PC-3 (cell line): ENCODE measurements around the gene COX17. TPM values are rescaled to one million over a fixed set of nuclear protein-coding genes. Genes with fewer than 3 reads are reported as not detected.

Experiments
- ATAC-seq: fragments of 200-7000 bp; cut with Tn5 transposase; 2 replicates; pipeline ENCODE4 v1.9.1; 2020; ENCODE audit warnings: mild to moderate bottlenecking, moderate library complexity
- BruUV-seq: library from RNA; stranded (reverse); fragments of 400-500 nt; replicated peaks from 2 replicates; lab custom pipeline; 2021; lab: Mats Ljungman, UMichigan
- CTCF ChIA-PET: fragments of 300-600 bp; sonication (Branson Sonifier 250); formaldehyde crosslinking; loops from one replicate; lab custom pipeline; 2022; ENCODE audit warnings: antibody characterized with exemption; lab: Charles Lee
- POLR2A ChIA-PET: fragments of 300-600 bp; sonication (Branson Sonifier 250); formaldehyde crosslinking; loops from one replicate; lab custom pipeline; 2022; ENCODE audit warnings: antibody characterized with exemption; ENCODE audit not compliant: unreplicated experiment; lab: Charles Lee
- DNase-seq: peaks from one replicate; pipeline ENCODE4 v3.0.0-alpha.2; 2015
- H2AFZ ChIP-seq: fragments of 300-600 bp; sonication (generic); 2 replicates; pipeline ENCODE4 v1.6.0; 2016; ENCODE audit warnings: antibody characterized with exemption, low read length
- H3F3A ChIP-seq: fragments of 300-600 bp; sonication (generic); one replicate; pipeline ENCODE4 v1.6.0; 2017; ENCODE audit warnings: antibody characterized with exemption, low read length, control low read depth, mild to moderate bottlenecking; ENCODE audit not compliant: unreplicated experiment
- H3K27ac ChIP-seq: fragments of 300-600 bp; sonication (generic); 2 replicates; pipeline ENCODE4 v1.5.1; 2016; ENCODE audit warnings: mild to moderate bottlenecking, low read length
- H3K27me3 ChIP-seq: fragments of 300-600 bp; sonication (generic); 2 replicates; pipeline ENCODE4 v1.6.1; 2016; ENCODE audit warnings: low read length, mixed read lengths
- H3K36me3 ChIP-seq: fragments of 300-600 bp; sonication (generic); 2 replicates; pipeline ENCODE4 v1.6.1; 2016; ENCODE audit warnings: low read depth, mixed run types, low read length, mixed read lengths
- H3K4me1 ChIP-seq: fragments of 300-600 bp; sonication (generic); 2 replicates; pipeline ENCODE4 v1.5.1; 2016; ENCODE audit warnings: low read length; ENCODE audit not compliant: insufficient read depth
- H3K4me2 ChIP-seq: fragments of 300-600 bp; sonication (generic); 2 replicates; pipeline ENCODE4 v1.6.0; 2016; ENCODE audit warnings: low read length
- H3K4me3 ChIP-seq: fragments of 300-600 bp; sonication (generic); 2 replicates; pipeline ENCODE4 v1.5.1; 2016; ENCODE audit warnings: mild to moderate bottlenecking, low read length, mixed read lengths
- H3K79me2 ChIP-seq: fragments of 300-600 bp; sonication (generic); 2 replicates; pipeline ENCODE4 v1.6.1; 2017; ENCODE audit warnings: low read length, mixed read lengths
- H3K9ac ChIP-seq: fragments of 300-600 bp; sonication (generic); 2 replicates; pipeline ENCODE4 v1.6.0; 2016; ENCODE audit warnings: mild to moderate bottlenecking, low read length
- H3K9me2 ChIP-seq: fragments of 300-600 bp; sonication (generic); replicated peaks from 2 replicates; pipeline ENCODE4 v1.6.1; 2016; ENCODE audit warnings: mixed run types, low read length, mixed read lengths
- H3K9me3 ChIP-seq: fragments of 300-600 bp; sonication (generic); 2 replicates; pipeline ENCODE4 v1.6.1; 2016; ENCODE audit warnings: low read length, mixed read lengths
- H4K20me1 ChIP-seq: fragments of 300-600 bp; sonication (generic); 2 replicates; pipeline ENCODE4 v1.6.1; 2016; ENCODE audit warnings: low read length, mixed read lengths
- EZH2 ChIP-seq: fragments of 300-600 bp; sonication (generic); IDR thresholded peaks from one replicate; pipeline ENCODE4 v1.6.1; 2017; ENCODE audit warnings: antibody characterized with exemption, mild to moderate bottlenecking, low read length; ENCODE audit not compliant: unreplicated experiment
- EZH2phosphoT487 ChIP-seq: fragments of 300-600 bp; sonication (generic); IDR thresholded peaks from 2 replicates; pipeline ENCODE4 v1.6.1; 2018; ENCODE audit warnings: mild to moderate bottlenecking, antibody characterized with exemption, low read length, borderline replicate concordance
- intact Hi-C: fragments of 100-400 bp; cut with micrococcal nuclease; formaldehyde crosslinking; loops from 2 replicates; pipeline ENCODE4 v1.9.0; 2023
- total RNA-seq: library from RNA; depleted of rRNA; stranded (reverse); fragments of >200 nt; gene quantifications from 2 replicates; pipeline ENCODE4 v1.2.3, GENCODE V29; 2014
- TF ChIP-seq, protein P1 (sequence below): fragments of 300-600 bp; sonication (generic); conservative IDR thresholded peaks from 2 replicates; pipeline ENCODE4 v1.5.1; 2017; ENCODE audit warnings: antibody characterized with exemption, low read depth, mild to moderate bottlenecking, low read length

The COX17 gene
- total RNA-seq, 1 experiment from 2014 or later = 159 TPM

DNA sequence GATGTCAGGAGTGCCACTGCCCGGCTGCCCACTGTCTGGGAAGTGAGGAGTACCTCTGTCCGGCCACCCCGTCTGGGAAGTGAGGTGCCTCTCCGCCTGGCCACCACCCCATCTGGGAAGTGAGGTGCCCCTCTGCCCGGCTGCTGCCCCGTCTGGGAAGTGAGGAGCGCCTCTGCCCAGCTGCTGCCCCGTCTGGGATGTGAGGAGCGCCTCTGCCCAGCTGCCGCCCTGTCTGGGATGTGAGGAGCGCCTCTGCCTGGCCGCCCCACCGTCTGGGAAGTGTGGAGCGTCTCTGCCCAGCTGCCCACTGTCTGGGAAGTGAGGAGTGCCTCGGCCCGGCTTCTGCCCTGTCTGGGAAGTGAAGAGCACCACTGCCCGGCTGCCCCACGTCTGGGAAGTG, 3.3 kb downstream of the COX17 start:
- no peaks in the 10 kb centered on the region for H3K9me3 ChIP-seq
- no peak overlapping the region for H3K4me3 ChIP-seq
- H3F3A ChIP-seq = no peaks in the 10 kb centered on the region
- no peaks in the 10 kb centered on the region for H3K27me3 ChIP-seq
- H3K36me3 ChIP-seq = peaks cover 43% of the 10 kb centered on the region
- H3K9me2 ChIP-seq = no peaks in the 10 kb centered on the region
- ChIA-PET POLR2A (no interaction called here), CTCF (no interaction called here)
- no TSS peak for BruUV-seq
- H3K9ac ChIP-seq = no peak overlapping the region
- DNase-seq (no peak), ATAC-seq (no peak)
- no peak overlapping the region for H3K4me2 ChIP-seq
- peaks cover 24% of the 10 kb centered on the region for H3K4me1 ChIP-seq
- peaks cover 20% of the 10 kb centered on the region for H3K79me2 ChIP-seq
- H4K20me1 ChIP-seq = no peaks in the 10 kb centered on the region
- no peak overlapping the region for H2AFZ ChIP-seq
- no peak for TF ChIP-seq EZH2
- TF ChIP-seq, protein P1, sequence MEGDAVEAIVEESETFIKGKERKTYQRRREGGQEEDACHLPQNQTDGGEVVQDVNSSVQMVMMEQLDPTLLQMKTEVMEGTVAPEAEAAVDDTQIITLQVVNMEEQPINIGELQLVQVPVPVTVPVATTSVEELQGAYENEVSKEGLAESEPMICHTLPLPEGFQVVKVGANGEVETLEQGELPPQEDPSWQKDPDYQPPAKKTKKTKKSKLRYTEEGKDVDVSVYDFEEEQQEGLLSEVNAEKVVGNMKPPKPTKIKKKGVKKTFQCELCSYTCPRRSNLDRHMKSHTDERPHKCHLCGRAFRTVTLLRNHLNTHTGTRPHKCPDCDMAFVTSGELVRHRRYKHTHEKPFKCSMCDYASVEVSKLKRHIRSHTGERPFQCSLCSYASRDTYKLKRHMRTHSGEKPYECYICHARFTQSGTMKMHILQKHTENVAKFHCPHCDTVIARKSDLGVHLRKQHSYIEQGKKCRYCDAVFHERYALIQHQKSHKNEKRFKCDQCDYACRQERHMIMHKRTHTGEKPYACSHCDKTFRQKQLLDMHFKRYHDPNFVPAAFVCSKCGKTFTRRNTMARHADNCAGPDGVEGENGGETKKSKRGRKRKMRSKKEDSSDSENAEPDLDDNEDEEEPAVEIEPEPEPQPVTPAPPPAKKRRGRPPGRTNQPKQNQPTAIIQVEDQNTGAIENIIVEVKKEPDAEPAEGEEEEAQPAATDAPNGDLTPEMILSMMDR = no peak
- no peak for TF ChIP-seq EZH2phosphoT487
- no peak overlapping the region for H3K27ac ChIP-seq
- intact Hi-C loops = no loop called here

DNA sequence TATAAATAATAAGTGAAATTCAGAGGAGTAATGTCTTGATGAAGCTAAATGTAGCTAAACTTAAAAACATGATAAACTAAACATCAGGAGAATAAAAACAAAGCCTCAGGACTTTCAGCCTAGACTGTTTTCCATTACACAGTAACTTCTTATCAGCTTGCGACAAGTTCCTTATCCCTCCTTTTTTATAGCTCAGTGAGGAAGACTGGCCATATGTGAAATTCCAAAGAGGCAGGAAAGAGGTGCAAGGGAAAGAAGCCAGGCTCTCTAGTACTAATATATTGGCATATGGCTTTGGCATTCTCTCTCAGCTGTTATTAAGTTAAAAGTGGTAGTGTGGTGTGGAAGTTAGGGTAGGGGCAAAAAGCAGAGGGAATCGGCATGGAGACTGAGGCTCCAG, 4.4 kb downstream of the COX17 start:
- Histone ChIP-seq H3K4me3 (no peak overlapping the region), H3K79me2 (peaks cover 20% of the 10 kb centered on the region), H3K9ac (no peak overlapping the region), H3K4me2 (no peak overlapping the region), H3K9me2 (no peaks in the 10 kb centered on the region), H3K4me1 (peaks cover 23% of the 10 kb centered on the region), H3K27me3 (no peaks in the 10 kb centered on the region), H3F3A (no peaks in the 10 kb centered on the region), H3K36me3 (peaks cover 43% of the 10 kb centered on the region), H3K9me3 (no peaks in the 10 kb centered on the region), H2AFZ (no peak overlapping the region), H4K20me1 (no peaks in the 10 kb centered on the region), H3K27ac (no peak overlapping the region)
- TF ChIP-seq EZH2phosphoT487 = no peak
- TF ChIP-seq, protein P1 = no peak
- CTCF ChIA-PET = no interaction called here
- no TSS peak for BruUV-seq
- no peak for DNase-seq
- intact Hi-C loops = no loop called here
- no peak for ATAC-seq
- POLR2A ChIA-PET = no interaction called here

DNA sequence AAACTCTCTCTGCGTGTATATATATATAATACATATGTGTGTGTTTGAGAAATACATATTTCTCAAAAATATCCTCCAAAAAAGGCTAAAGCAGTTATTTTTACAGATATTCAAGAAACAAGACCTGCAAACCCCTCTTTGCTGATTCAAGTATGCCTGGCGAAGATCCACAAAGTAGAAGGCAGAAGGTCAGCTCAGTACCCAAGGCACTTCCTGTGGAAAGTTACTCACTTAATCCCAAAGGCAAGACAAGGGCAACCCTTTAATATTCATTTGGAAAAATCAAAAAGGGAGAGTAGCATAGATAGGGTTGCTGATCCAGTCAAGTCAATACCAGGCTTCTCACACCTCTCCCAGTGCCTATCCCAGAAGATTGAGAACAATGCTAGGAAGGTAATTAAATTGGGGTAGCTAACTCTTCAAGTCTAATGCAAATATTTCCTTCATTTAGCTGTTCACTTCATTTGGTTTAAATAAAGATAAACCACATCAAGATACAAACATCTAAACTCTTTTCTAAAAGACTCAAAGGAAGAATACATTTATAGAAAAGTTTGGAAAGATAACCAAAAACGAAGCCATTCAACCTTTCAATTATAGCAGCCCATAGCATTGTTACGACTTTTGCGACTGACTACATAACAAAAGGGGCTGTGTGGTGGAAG, 7.2 kb downstream of the COX17 start:
- POLR2A ChIA-PET = no interaction called here
- H3K27ac ChIP-seq = no peak overlapping the region
- H3K4me3 ChIP-seq = no peak overlapping the region
- H3K9me3 ChIP-seq = no peaks in the 10 kb centered on the region
- no peaks in the 10 kb centered on the region for H3K9me2 ChIP-seq
- H4K20me1 ChIP-seq = no peaks in the 10 kb centered on the region
- no peaks in the 10 kb centered on the region for H3K27me3 ChIP-seq
- no peak overlapping the region for H3K9ac ChIP-seq
- H3F3A ChIP-seq = no peaks in the 10 kb centered on the region
- no peak overlapping the region for H2AFZ ChIP-seq
- peaks cover 44% of the 10 kb centered on the region for H3K36me3 ChIP-seq
- peaks cover 3% of the 10 kb centered on the region for H3K79me2 ChIP-seq
- peak; percentile 13 for DNase-seq
- H3K4me2 ChIP-seq = no peak overlapping the region
- no TSS peak for BruUV-seq
- peaks cover 18% of the 10 kb centered on the region for H3K4me1 ChIP-seq
- no peak for TF ChIP-seq EZH2
- no peak for TF ChIP-seq EZH2phosphoT487
- TF ChIP-seq, protein P1 = no peak
- ATAC-seq = peak; percentile 36; the same call in 1 of the 2 replicates
- intact Hi-C loops = no loop called here
- CTCF ChIA-PET = no interaction called here
